HFFc6 (cell line): ENCODE measurements around the gene PIPOX. TPM values are rescaled to one million over a fixed set of nuclear protein-coding genes. Genes with fewer than 3 reads are reported as not detected.

Source experiments
- DNase-seq: peaks from one replicate; pipeline ENCODE4 v3.0.0-alpha.2; 2018
- H3K27ac Mint-ChIP-seq: 2 replicates; pipeline ENCODE4 v1.8.0; 2020; ENCODE audit warnings: mild to moderate bottlenecking, mixed read lengths
- H3K27me3 Mint-ChIP-seq: 2 replicates; pipeline ENCODE4 v1.8.0; 2021; ENCODE audit warnings: mild to moderate bottlenecking, moderate library complexity, mixed read lengths; ENCODE audit not compliant: insufficient read depth
- H3K36me3 Mint-ChIP-seq: 2 replicates; pipeline ENCODE4 v1.8.0; 2021; ENCODE audit warnings: low read depth, mixed read lengths
- H3K4me1 Mint-ChIP-seq: 2 replicates; pipeline ENCODE4 v1.8.0; 2020; ENCODE audit warnings: low read depth, mixed read lengths
- H3K4me3 Mint-ChIP-seq: 2 replicates; pipeline ENCODE4 v1.8.0; 2020; ENCODE audit warnings: mild to moderate bottlenecking, moderate library complexity, mixed read lengths
- H3K9me3 Mint-ChIP-seq: 2 replicates; pipeline ENCODE4 v1.8.0; 2020; ENCODE audit warnings: mild to moderate bottlenecking, mixed read lengths
- CTCF ChIP-seq: fragments of 200-600 bp; sonication (generic); IDR thresholded peaks from 2 replicates; pipeline ENCODE4 v1.5.0; 2021; ENCODE audit warnings: antibody characterized with exemption, mild to moderate bottlenecking
- total RNA-seq, 6 experiments: library from RNA; stranded (reverse); fragmentation: NEBNext Ultra II Directional; extraction: Animal tissue kit (Norgen Biotek cat#: 25700); gene quantifications; 2 replicates in 1 of 6; 3 replicates in 5 of 6; pipeline ENCODE4 v1.2.3, GENCODE V29; 2021

Gene PIPOX
- total RNA-seq, 6 experiments from 2014 or later = 0.17 to 0.73 (median 0.44) TPM

- Mint-ChIP-seq H3K36me3 (no peaks in the 10 kb centered on the region), H3K27me3 (peaks cover 76% of the 10 kb centered on the region), H3K27ac (no peak overlapping the region), H3K4me1 (no peaks in the 10 kb centered on the region), H3K4me3 (no peak overlapping the region), H3K9me3 (no peaks in the 10 kb centered on the region)
- DNase-seq = no peak
- no peak for TF ChIP-seq CTCF
Measured at GRCh38 chr17:29021226-29021625, 21.7 kb upstream of the PIPOX start.

- H3K27me3 Mint-ChIP-seq = peaks cover 78% of the 10 kb centered on the region
- no peaks in the 10 kb centered on the region for H3K36me3 Mint-ChIP-seq
- no peak overlapping the region for H3K4me3 Mint-ChIP-seq
- H3K4me1 Mint-ChIP-seq = no peaks in the 10 kb centered on the region
- H3K9me3 Mint-ChIP-seq = no peaks in the 10 kb centered on the region
- no peak overlapping the region for H3K27ac Mint-ChIP-seq
- DNase-seq = no peak
- no peak for TF ChIP-seq CTCF
Measured at GRCh38 chr17:29022074-29022473, 20.9 kb upstream of the PIPOX start.

GRCh38 chr17:29024316-29024952, 18.5 kb upstream of the PIPOX start:
- Mint-ChIP-seq H3K9me3 (no peaks in the 10 kb centered on the region), H3K4me1 (no peaks in the 10 kb centered on the region), H3K27me3 (peaks cover 66% of the 10 kb centered on the region), H3K27ac (no peak overlapping the region), H3K36me3 (no peaks in the 10 kb centered on the region), H3K4me3 (no peak overlapping the region)
- TF ChIP-seq CTCF = no peak
- no peak for DNase-seq

GRCh38 chr17:29031488-29031887, 11.5 kb upstream of the PIPOX start:
- no peak for TF ChIP-seq CTCF
- Mint-ChIP-seq H3K4me3 (no peak overlapping the region), H3K36me3 (peaks cover 13% of the 10 kb centered on the region), H3K9me3 (peaks cover 25% of the 10 kb centered on the region), H3K27ac (no peak overlapping the region), H3K27me3 (peaks cover 59% of the 10 kb centered on the region), H3K4me1 (no peaks in the 10 kb centered on the region)
- DNase-seq = no peak

GRCh38 chr17:29032013-29032856, 10.7 kb upstream of the PIPOX start:
- Mint-ChIP-seq H3K27ac (no peak overlapping the region), H3K36me3 (peaks cover 13% of the 10 kb centered on the region), H3K27me3 (peaks cover 53% of the 10 kb centered on the region), H3K9me3 (peaks cover 25% of the 10 kb centered on the region), H3K4me1 (no peaks in the 10 kb centered on the region), H3K4me3 (no peak overlapping the region)
- no peak for TF ChIP-seq CTCF
- DNase-seq = no peak
